ENCODE results near the gene PDGFD.
A peak's percentile ranks its signal among the peaks of the same experiment; 100 is the strongest.

The PDGFD gene

DNA sequence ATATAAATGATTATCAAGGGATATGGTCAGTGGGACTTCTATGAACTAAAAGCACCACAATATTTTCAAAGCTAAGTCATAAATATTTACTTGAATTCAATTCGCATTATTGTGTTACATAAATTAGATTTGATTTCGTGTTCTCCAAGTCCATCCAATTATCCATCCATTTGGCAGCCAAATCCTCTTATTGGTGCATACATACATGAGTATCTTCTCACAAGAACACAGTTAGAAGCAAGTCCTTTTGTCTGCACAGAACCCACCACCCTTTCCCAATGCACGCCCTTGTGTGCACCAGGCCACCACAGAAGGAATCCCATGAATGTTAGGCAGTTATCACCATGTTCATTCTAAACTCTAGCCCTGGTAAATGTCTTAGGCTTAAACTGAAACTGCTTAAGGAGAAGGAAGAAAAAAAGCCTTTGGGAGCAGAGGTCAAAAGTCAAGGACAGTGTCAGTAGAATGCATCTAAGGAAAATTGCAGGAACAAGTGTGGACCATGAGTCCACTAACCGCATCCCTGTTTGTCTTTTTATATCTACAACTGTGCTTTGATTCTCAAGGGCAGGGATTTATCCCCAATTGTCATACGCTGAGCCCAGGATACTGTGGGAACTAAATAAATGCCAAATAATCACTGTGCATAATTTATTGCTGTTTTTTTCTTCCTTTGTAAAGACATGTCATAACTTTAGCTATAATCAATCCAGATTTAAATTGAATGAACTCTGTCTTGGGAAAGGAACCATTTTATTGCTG, 235.7 kb downstream of the PDGFD start:
- DNase-seq (ENCODE audit: extremely low read depth, low read depth) = no peak
- H3K4me3 ChIP-seq (replicated peaks; ENCODE audit: low read depth, low read length) = no peak overlapping the region
- TF ChIP-seq, protein P1, sequence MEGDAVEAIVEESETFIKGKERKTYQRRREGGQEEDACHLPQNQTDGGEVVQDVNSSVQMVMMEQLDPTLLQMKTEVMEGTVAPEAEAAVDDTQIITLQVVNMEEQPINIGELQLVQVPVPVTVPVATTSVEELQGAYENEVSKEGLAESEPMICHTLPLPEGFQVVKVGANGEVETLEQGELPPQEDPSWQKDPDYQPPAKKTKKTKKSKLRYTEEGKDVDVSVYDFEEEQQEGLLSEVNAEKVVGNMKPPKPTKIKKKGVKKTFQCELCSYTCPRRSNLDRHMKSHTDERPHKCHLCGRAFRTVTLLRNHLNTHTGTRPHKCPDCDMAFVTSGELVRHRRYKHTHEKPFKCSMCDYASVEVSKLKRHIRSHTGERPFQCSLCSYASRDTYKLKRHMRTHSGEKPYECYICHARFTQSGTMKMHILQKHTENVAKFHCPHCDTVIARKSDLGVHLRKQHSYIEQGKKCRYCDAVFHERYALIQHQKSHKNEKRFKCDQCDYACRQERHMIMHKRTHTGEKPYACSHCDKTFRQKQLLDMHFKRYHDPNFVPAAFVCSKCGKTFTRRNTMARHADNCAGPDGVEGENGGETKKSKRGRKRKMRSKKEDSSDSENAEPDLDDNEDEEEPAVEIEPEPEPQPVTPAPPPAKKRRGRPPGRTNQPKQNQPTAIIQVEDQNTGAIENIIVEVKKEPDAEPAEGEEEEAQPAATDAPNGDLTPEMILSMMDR (IDR thresholded peaks at IDR 0.05; ENCODE audit: low read depth, low read length, missing control alignments) = no peak

DNA sequence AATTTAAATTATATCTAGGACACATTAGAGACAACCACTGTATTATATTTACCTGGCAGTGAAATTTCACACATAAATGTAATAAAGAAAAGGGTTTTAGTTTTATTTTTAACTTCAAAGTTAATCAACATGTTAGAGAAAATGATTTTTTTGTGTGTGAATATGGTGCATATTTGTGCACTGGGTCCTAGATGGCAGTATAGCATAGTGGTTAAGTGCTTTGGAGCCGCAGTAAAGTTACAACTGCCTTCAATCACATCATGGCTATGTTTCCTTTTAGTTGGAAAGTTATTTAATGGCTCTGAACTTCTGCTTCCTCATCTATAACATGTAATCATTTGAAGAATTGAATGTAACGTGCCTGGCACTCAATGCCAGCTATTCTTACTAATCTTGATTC, 236.4 kb downstream of the PDGFD start:
- TF ChIP-seq, protein P1 (IDR thresholded peaks at IDR 0.05; ENCODE audit: low read depth, low read length, missing control alignments) = peak; percentile 44
- no peak overlapping the region for H3K4me3 ChIP-seq (replicated peaks; ENCODE audit: low read depth, low read length)
- no peak for DNase-seq (ENCODE audit: extremely low read depth, low read depth)

DNA sequence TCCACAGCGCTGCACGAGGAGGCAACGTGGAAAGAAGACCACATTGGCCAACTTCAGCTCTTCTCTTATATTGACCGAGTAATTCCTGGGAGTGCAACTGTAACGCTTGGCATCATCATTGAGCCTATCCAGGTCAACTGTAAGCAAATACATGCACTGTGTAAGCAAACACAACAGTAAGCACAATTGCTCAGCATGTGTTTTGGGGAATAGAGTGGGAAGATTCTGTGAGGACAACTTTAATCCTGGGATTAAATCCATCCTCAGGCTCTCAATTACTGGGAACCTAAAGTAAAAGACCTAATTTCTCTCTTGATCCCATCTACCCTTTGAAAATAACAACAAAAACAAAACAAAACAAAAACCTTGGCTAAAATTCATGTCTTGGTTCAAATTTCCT, 237.0 kb downstream of the PDGFD start:
- no peak for DNase-seq (ENCODE audit: extremely low read depth, low read depth)
- no peak overlapping the region for H3K4me3 ChIP-seq (replicated peaks; ENCODE audit: low read depth, low read length)
- TF ChIP-seq, protein P1 (IDR thresholded peaks at IDR 0.05; ENCODE audit: low read depth, low read length, missing control alignments) = no peak

DNA sequence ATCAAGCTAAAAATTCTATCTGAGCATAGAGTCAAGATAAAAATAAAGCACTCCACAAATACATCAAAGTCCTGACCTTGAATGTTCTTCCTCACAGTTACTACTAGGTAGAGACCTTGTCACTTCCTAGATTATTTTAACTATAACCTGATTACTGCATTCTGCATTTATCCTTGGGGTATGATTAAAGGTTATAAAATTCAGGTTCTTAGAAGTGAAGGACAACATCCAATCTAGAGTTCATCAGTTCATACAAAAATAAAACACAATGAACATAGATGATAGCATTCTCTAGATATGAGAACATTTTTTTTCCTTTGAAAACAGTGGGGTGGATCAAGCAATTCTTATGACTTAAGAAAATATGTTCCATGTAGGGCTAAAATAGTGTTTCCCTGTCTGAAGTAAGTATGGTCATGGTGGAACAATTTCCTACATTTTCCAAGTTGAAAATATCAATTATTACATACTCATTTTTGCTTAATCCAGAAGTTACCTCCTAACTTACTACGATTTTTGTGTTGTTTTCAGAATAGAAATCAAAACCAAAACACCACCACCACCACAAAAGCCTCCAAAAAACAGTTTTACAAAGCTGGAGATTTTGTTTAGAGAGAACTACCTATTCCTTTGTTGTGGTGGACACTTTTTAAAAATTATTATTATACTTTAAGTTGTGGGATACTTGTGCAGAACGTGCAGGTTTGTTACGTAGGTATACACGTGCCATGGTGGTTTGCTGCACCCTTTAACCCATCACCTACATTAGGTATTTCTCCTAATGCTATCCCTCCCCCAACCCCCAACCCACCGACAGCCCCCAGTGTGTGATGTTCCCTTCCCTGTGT, 239.6 kb downstream of the PDGFD start:
- TF ChIP-seq, protein P1 (IDR thresholded peaks at IDR 0.05; ENCODE audit: low read depth, low read length, missing control alignments) = no peak
- DNase-seq (ENCODE audit: extremely low read depth, low read depth) = no peak
- H3K4me3 ChIP-seq (replicated peaks; ENCODE audit: low read depth, low read length) = no peak overlapping the region

DNA sequence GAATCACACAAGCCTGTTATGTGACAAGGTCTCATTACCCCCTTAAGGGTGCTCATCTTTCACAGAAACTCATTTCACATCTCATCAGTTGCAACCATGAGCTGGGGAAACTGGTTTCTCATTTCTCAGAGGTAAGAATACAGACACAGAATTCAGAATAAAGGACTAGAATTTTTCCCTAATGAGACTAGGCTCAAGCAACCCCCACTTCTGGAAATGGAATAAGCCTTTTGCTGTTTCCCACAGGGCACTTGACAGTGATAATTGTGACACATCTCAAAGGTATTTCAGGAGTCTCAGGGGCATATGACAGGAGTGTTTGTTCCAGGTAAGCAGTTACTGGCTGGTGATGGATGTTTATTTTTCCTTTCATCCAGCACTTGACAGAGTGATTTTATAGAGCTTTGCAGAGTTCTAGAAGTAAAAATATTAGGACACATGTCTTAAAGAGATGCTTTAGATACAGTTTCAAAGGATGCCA, 240.5 kb downstream of the PDGFD start:
- H3K4me3 ChIP-seq (replicated peaks; ENCODE audit: low read depth, low read length) = no peak overlapping the region
- DNase-seq (ENCODE audit: extremely low read depth, low read depth) = no peak
- TF ChIP-seq, protein P1 (IDR thresholded peaks at IDR 0.05; ENCODE audit: low read depth, low read length, missing control alignments) = no peak

DNA sequence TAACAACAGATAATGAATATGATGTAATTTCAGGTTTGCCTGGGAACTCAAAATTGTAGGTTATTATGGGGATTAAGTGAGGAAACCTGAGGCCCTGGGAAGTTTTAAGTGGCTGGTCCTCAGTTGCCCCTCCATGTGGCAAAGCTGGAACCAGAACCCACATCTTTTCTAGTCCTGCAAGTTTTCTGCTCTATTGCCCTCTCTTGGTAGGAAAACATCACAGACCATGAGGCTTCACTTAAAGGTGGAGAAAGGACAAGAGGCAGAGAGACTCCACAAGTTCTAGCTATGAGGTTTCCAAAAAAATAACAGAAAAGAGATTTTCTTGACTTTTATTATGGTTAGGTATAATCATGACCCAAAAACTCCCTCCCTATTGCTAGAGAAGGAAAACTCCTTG, 243.0 kb downstream of the PDGFD start:
- H3K4me3 ChIP-seq (replicated peaks; ENCODE audit: low read depth, low read length) = no peak overlapping the region
- no peak for DNase-seq (ENCODE audit: extremely low read depth, low read depth)
- TF ChIP-seq, protein P1 (IDR thresholded peaks at IDR 0.05; ENCODE audit: low read depth, low read length, missing control alignments) = no peak

Measured in HFF-Myc (cell line).